22Rv1 (cell line): ENCODE measurements around the gene EHD4.
A peak's percentile ranks its signal among the peaks of the same experiment; 100 is the strongest.

Experiments used
- H3K27ac ChIP-seq: fragments of 450-650 bp; 2 replicates; pipeline ENCODE4 v1.5.1; 2017
- CTCF ChIP-seq: fragments of 450-650 bp; IDR thresholded peaks from 2 replicates; pipeline ENCODE4 v1.5.1; 2017; ENCODE audit warnings: mild to moderate bottlenecking
- ZFX ChIP-seq: fragments of 450-650 bp; IDR thresholded peaks from 2 replicates; pipeline ENCODE4 v1.6.1; 2017; ENCODE audit warnings: antibody characterized with exemption, borderline replicate concordance

Gene EHD4

GRCh38 chr15:41904541-41905005 is 67.8 kb downstream of the EHD4 start:
- TF ChIP-seq ZFX: no peak
- peak; percentile 86 for TF ChIP-seq CTCF
- H3K27ac ChIP-seq: no peak overlapping the region

DNA sequence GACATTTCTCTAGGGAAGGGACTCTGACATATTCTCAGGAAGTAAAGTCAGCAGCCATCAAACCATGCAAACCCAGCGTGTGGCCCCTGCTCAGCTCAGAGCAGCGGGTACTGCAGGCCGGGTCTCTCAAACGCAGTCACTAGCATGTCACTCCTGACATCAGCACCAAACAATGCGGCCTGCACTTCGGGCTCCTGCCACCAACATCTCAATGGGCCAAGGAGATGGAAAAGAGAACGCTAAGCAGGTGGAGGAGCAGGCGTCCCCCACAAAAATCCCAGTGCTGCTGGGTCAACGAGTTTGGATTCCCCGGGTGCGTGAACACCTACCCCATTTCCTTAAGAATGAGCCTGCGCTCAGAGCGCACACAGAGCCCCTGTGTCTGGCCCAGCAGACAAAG is 68.6 kb downstream of the EHD4 start:
- TF ChIP-seq CTCF (no peak), ZFX (no peak)
- H3K27ac ChIP-seq: no peak overlapping the region

- H3K27ac ChIP-seq: no peak overlapping the region
- TF ChIP-seq CTCF (no peak), ZFX (no peak)
These were observed 70.9 kb downstream of the EHD4 start for GRCh38 chr15:41901431-41901830.

DNA sequence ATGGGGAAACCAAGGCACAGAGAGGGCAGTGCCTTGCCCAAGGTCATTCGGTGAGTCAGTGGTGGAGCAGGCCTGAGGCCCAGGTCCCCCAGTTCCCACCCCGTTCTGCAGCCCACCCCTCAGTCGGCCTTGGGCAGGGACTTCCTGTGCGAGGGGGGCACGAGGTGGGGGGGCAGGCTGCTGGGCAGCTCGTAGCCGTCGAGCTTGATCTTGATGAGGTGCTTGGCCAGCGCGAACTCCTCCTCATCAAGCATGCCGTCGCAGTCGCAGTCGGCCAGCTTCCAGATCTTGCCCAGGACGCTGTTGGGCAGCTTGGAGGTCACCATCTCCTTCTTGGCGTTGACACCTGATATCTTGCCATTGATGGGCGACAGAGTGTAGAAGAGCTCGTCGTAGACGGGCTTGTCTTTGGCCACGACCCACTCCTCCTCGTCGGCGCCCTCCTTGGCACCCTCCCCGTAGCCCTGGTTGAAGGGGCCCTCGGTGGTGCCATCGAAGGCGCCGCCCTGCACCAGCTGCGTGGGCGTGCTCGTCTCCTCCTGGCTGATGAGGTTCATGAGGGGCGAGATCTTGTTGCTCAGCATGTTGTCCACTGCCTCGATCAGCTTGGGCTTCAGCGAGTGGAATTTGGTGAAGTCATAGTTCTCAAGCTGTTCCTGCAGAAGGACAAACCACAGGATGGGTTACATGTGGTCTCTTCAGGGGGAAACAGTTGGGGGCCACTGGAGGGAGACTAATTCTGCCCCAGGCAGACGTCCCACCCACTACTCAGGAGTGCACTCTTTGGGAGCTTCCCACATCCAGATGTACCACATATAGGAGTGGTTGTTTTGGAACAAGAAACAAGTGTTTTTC is 71.6 kb downstream of the EHD4 start:
- no peak overlapping the region for H3K27ac ChIP-seq

DNA sequence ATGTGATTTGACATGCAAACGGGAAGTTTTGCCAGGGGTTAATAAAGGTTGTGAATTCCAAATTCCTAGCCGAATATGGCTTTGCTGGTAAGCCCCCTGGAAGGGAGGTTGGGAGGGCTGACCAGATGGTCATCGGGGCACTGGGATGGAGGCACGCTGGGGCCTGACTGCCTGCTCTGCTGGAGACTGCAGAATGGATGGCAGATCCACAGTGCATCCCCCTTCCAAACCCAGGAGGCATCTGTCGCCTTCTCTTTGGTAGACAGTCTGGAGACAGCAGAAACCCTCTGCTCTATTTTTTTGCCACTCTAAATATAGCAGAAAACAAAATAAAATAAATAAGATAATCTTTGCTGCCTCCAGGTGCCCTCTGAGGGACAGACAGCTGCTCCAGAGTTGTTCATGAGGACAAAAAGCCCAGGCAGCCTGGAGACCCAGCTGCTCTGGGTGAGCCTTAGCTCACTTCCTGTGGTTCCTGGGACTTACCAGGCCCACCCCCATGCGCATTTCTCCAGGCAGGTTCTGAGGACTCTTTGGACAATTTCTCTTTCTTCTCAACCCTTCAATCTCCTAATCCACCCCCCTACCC is 72.4 kb downstream of the EHD4 start:
- no peak overlapping the region for H3K27ac ChIP-seq
- TF ChIP-seq CTCF (no peak), ZFX (no peak)

More for the DNA sequence above, 71.6 kb downstream of the EHD4 start:
- no peak for TF ChIP-seq CTCF
- TF ChIP-seq ZFX: no peak

- no peak overlapping the region for H3K27ac ChIP-seq
These were observed 75.0 kb downstream of the EHD4 start for GRCh38 chr15:41897363-41897799.

More at GRCh38 chr15:41897363-41897799, 75.0 kb downstream of the EHD4 start:
- TF ChIP-seq ZFX (no peak), CTCF (no peak)
